NCI-H2107 treated with DMSO at 0.1 percent for 48 hours (cell line): ENCODE data around the gene SLC34A1.

Source experiments
- DNase-seq: peaks from one replicate; lab custom pipeline; 2025; ENCODE audit not compliant: unreplicated experiment; lab: John Stamatoyannopoulos, UW

The SLC34A1 gene

DNA sequence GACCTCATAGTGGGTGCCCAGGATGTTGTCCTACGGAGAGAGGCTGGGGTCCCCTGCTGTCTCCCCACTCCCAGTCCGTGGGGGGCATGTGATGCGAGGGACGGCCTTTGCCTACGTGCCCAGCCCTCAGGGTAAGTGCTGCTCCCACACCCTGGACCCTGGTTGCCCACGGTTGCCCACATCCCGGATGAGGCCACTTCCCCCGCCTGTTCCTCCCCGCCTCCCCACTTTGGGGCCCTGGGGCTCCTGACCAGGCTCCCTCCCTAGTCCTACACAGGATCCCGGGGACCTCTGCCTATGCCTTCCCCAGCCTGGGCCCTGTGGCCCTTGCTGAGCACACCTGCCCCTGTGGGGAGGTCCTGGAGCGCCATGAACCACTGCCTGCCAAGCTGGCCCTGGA, 1.5 kb downstream of the SLC34A1 start:
- DNase-seq: no peak

DNA sequence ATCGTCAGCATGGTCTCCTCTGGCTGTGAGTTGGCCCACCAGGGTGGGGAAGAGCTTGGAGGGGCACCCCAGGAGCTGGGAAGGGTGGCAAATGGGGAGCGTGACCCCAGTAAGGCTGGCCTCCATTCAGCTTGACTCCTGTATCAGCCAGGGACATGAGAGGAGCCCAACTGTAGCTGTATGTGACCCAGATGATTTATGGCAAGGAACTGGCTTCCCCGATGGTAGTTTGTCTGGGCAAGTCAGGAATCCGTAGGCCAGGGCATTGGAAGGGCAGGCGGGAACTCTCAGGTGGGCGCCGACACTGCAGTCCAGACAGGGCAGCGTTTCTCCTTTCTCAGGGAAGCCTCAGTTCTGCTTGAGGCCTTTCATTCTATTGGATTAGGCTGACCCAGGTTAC, 2.3 kb downstream of the SLC34A1 start:
- DNase-seq: no peak

DNA sequence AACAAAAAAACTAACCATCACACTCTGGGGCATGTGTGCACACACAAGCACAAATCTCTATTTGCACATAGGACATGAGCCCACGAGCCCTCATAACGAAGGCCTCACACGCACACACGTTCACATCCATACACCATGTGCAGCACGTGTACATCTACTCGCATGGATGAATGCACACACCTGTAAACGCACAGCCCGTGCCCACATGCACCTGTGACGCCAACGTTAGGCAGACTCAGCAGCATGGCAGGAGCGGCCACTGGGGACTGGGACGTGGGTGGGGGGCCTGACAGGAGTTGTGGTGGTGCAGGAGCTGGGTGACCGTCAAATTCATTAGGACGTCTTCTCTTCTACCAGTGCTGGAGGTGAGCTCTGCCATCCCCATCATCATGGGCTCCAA, 3.2 kb downstream of the SLC34A1 start:
- DNase-seq: no peak

GRCh38 chr5:177388521-177389052, 4.4 kb downstream of the SLC34A1 start:
- DNase-seq: no peak

DNA sequence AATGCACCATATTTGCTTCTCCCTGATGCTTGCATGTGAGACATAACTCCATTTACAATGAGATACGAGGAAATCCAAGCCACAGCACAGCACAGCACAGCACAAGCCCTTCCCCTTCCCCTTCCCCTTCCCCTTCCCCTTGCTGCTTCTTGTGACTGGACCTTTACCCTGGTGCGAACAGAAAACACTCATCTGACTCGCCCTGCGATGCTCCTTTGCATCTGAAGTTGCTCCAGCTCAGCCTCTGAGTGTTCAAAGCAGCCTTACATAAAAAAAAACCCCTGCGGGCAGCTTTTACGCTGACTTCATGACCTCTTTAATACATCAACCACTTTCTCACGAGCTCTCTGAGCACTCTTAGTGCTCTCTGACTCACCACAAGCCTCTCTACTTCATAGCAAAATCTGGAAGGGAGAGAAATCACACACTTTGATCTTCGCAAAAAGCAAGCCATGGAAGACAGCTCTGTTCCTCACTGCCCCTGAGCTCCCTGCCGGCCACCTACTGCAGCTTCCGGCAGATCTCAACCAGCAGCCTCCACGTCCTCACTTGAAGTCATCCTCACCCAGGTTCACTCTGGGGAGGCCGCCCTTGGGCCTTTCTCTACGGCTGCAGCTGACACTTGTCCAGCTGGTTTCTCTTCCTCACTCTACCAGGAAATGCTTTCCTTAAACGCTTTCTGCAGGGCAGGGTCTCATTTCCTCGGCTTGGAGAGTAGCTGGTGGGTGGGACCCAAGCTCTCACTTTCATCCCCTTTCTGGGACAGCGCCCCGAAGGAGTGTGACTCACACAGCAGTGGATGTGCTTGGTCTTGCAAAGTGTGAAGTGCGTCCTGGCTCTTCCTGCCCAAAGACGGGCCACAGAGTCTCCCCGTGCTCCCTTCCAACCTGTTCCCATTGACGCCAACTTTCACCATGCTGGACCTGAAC, 5.3 kb downstream of the SLC34A1 start:
- no peak for DNase-seq

- peak; percentile 30 for DNase-seq
Observed at GRCh38 chr5:177390363-177391300, 6.4 kb downstream of the SLC34A1 start.

DNA sequence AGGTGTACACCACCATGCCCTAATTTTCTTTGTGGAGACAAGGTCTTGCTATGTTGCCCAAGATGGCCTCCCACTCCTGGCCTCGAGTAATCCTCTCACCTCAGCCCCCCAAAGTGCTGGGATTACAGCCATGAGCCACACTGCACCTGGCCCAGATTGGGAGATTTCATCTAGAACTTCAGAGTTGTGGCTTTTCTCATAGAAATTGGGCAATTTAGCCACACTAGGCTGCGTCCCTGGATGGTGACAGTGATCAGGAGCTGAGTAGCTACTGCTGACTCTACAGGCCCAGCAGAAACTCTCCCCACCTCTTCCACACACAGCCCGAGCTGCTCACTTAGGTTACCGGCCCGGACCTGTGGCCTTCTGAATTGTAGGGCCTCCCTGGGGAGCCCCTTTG, 8.5 kb downstream of the SLC34A1 start:
- DNase-seq: no peak

GRCh38 chr5:177393206-177393765, 9.1 kb downstream of the SLC34A1 start:
- DNase-seq: no peak

GRCh38 chr5:177393990-177394389, 9.8 kb downstream of the SLC34A1 start:
- DNase-seq: no peak

DNA sequence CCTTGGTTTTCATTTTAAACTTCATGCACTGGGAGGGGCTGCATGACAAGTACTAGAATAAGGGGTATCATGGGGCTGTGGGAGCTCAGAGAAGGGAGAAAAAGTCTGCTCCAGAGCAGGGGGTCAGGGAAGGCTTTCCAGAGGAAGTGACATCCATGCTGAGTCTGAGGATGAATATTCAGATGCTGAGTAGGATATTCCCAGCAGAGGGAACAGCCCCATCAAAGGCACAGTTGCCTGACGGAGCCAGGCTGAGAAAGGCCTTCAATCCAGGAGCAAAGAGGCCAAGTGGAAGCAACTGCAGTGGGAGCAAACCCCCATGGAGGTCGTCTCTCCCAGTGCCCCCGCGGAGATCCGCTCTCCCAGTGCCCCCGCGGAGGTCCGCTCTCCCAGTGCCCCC, 11.8 kb downstream of the SLC34A1 start:
- no peak for DNase-seq

DNA sequence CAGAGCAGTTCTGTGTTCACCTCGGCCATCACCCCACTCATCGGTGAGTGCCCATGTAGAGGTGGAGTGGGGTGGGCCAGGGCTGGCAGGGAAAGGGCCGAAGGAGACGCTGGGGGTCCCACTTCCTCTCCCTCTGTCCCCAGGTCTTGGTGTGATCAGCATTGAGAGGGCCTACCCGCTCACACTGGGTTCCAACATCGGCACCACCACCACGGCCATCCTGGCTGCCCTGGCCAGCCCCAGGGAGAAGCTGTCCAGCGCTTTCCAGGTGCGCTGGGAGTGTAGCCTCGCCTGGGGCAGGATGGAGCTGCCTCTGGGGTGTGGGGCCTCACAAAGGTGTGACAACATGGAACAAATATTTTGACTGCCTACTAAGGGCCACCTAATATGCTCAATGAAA, 12.6 kb downstream of the SLC34A1 start:
- no peak for DNase-seq

GRCh38 chr5:177397875-177398390, 13.7 kb downstream of the SLC34A1 start:
- no peak for DNase-seq

- DNase-seq: no peak
Observed at GRCh38 chr5:177399997-177400868, 16.0 kb downstream of the SLC34A1 start, which contains the start of gene PFN3. PFN3 (minus strand) TSS chr5:177400661; CDS start chr5:177400576, 85 bp downstream.

DNA sequence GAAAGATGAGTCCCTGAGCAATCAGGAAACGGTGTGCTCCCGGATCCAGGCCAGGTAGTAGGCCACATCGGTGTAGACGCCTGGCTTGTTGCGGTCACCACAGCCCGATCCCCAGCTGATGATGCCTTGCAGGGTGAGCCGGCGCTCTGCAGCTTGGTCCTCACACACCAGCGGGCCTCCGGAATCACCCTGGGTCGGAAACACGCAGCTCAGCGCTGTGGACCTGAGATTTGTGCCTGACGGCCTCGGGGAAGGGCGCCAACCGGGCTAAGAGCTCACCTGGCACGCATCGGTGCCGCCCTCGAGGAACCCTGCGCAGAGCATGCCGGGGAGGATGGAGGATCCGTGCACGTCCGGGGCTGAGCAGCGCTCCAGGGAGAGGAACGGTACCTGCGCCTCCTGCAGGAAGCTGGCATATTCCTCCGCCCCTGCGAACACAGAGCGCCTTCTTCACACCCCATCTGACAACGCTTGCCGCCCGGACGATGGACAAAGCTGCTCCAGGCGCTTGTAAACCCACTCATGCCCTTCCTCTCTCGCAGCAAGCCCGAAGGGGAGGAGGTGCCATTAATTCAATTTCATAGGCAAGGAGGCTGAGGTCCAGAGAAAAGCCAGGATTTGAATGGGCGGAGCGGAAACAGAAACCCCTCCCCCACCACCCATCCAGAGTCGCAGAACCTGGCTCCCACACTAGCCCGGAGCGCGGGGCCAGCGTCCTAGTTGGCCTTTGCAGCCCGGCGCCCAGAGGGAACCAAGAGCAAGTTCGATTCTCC, 18.2 kb downstream of the SLC34A1 start:
- peak; percentile 25 for DNase-seq

DNA sequence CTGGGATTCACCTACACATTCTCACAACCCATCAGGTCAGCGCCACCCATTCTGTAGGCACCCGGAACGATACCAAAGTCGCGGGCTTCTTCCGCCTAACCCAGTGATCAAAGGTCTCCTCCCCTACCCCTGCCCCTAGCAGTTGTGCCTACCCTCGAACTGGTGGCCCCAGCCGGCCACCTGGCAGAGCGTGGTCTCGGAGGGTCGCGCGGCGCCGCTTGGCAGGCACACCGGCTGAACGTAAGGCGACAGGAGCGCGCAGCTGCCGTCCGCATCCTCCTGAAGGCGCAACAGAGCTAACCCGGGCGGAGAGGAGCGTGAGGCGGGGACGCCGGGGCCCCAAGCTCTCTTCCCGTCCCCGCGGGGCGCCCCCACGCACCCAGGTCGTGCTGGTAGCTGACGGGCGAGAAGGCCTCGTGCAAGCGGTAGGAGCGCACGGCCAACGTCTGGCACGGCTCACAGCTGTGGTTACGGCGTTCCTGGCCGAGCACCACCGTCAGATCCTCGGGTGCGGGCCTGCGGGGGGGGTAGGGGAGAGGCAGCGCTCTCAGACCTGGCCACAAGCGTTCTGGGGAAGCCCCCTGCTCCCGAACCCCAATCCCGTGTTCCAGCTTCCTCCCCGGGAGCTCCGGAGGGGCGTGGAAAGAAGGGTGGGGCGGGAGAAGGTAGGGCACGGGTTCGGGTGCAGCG, 19.0 kb downstream of the SLC34A1 start:
- DNase-seq: no peak

- no peak for DNase-seq
Observed at GRCh38 chr5:177403792-177404640, 19.8 kb downstream of the SLC34A1 start.

DNA sequence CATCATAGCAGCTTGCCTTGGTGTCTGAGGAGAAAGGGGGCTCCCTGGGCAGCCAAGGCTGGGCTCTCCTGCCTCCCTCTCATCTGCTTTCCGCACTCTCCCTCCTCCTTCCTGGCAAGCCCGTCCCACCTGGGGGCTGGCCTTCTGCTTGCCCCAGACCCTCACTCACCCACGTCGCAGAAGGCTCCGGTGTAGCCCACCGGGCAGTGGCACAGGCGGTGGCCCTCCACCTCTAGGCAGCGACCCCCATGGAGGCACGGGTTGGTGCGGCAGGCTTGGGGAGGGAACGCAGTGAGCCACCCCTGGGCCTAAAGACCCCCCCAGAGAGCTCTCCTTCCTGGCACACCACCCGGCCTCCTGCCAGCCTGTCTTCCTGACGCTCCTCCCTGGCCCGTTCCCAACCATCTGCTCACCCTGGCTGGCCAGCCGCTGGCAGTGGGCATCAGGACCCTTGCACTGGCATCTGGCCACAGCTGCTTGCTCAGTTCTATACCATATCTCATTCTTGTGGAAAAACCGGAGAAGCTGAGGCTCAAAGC, 20.5 kb downstream of the SLC34A1 start:
- no peak for DNase-seq
